WERI-Rb-1 (cell line): ENCODE measurements around the gene FOXP4.

Experiments used
- DNase-seq: peaks from one replicate; pipeline ENCODE4 v3.0.0-alpha.2; 2020
- H3K27ac ChIP-seq: fragments of 250-450 bp; sonication (Bioruptor Pico); 2 replicates; pipeline ENCODE4 v1.5.1; 2020; ENCODE audit warnings: mild to moderate bottlenecking, moderate library complexity
- H3K27me3 ChIP-seq: fragments of 250-450 bp; sonication (Bioruptor Pico); 2 replicates; pipeline ENCODE4 v1.5.1; 2021; ENCODE audit warnings: mild to moderate bottlenecking, low read depth, moderate library complexity; ENCODE audit not compliant: insufficient read depth, severe bottlenecking
- H3K36me3 ChIP-seq: fragments of 250-450 bp; sonication (Bioruptor Pico); 2 replicates; pipeline ENCODE4 v1.5.1; 2020; ENCODE audit warnings: mild to moderate bottlenecking, moderate library complexity
- H3K4me3 ChIP-seq: 2 replicates; pipeline ENCODE4 v1.5.1; 2011; ENCODE audit warnings: low read depth, mild to moderate bottlenecking, control low read depth, low read length
- H3K9me3 ChIP-seq: fragments of 250-450 bp; sonication (Bioruptor Pico); 2 replicates; pipeline ENCODE4 v1.5.1; 2021; ENCODE audit warnings: mild to moderate bottlenecking, moderate library complexity; ENCODE audit not compliant: severe bottlenecking
- CTCF ChIP-seq: IDR thresholded peaks from 2 replicates; pipeline ENCODE4 v1.5.1; 2011; ENCODE audit warnings: low read depth, mild to moderate bottlenecking, control low read depth, inconsistent platforms, low read length

The FOXP4 gene

GRCh38 chr6:41502566-41502916 is 43.6 kb upstream of the FOXP4 start:
- Histone ChIP-seq H3K9me3 (no peaks in the 10 kb centered on the region), H3K27ac (peak overlapping the region; percentile 40), H3K27me3 (no peaks in the 10 kb centered on the region), H3K36me3 (no peaks in the 10 kb centered on the region), H3K4me3 (no peak overlapping the region)
- no peak for DNase-seq
- TF ChIP-seq CTCF = no peak

GRCh38 chr6:41502917-41503671 is 43.1 kb upstream of the FOXP4 start:
- TF ChIP-seq CTCF = no peak
- Histone ChIP-seq H3K27ac (peak overlapping the region; percentile 40), H3K9me3 (no peaks in the 10 kb centered on the region), H3K4me3 (peak overlapping the region; percentile 13; the same call in 1 of the 2 replicates), H3K36me3 (no peaks in the 10 kb centered on the region), H3K27me3 (no peaks in the 10 kb centered on the region)
- peak; percentile 68 for DNase-seq

- no peaks in the 10 kb centered on the region for H3K36me3 ChIP-seq
- TF ChIP-seq CTCF = no peak
- H3K4me3 ChIP-seq = no peak overlapping the region
- no peak for DNase-seq
- no peak overlapping the region for H3K27ac ChIP-seq
- H3K9me3 ChIP-seq = no peaks in the 10 kb centered on the region
- no peaks in the 10 kb centered on the region for H3K27me3 ChIP-seq
These were observed 42.2 kb upstream of the FOXP4 start for GRCh38 chr6:41503827-41504465.

DNA sequence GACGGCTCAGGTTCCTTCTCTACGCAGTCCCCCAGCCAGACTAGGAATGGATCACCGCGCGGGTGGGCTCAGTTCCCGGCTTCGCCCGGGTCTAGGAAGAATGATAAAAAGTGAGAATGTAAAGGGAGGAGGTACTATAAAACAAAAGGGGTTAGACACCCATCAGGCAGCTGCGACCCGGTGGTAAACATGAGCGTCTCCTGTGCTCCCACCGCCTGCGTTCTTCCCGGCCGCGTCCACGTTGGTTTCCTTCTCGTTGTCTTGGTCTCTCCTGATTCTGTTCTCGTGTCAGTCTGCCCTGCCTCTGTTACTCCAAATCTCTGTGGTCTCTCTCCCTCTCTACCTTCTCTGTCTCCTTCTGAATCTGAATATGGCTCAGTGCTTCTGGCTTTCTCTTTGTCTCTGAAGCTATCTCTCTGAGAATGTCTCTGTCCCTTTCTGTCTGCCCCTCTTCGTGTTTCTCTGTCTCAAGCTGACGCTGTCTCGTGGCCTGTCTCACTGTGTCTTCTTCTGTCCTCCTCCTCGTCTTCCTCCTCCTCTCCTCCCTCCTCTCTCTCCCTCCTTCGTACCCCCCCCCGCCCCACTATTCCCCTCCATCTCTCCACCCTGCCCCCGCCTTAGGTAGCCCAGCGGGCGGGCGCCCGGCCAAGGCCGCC is 41.6 kb upstream of the FOXP4 start:
- no peak for DNase-seq
- TF ChIP-seq CTCF = no peak

DNA sequence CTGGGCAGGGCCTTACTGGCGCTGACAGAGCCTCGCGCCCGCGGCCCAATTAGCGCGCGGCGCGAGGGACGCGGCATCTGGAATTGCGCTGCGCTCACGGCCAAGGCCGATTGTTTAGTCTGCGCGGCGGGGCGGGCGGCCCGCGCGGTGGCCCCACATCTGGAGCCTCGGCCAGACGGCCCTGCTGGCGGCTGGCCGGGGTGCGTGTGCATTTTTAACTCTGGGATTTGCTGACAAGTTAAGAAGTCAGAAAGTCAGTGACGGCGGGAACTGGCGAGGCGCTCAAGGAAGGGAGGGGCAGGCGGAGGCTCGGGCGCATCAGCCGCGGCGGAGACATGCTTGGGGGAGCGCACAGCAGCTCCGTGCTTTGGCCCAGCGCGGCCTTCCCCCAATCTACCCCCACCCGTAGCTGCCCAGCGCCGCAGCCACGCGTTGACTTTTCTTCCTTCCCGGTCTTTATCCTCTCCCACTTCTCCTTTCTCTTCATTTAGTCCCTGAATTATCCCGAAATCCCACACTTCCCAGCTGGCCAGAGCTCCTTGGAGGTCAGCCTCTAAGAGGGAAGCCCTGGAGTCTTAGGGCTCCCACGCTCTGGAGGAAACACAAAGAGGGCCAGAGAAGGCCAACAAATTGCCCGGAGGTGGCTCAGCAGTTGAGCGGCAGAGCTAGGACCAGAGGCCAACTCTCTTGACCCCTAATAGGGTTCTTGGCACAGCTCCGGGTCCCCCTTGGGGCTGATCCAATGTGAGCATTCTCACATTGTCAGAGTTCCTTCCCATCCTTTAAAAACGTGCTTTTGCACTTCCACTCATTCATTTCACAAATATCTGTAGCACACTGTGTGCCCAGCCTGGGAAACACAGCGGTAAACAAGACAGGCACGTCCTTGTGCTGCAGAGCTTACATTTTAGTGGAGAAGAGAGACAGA is 40.8 kb upstream of the FOXP4 start:
- Histone ChIP-seq H3K36me3 (no peaks in the 10 kb centered on the region), H3K4me3 (peak overlapping the region; percentile 16), H3K9me3 (no peaks in the 10 kb centered on the region), H3K27ac (no peak overlapping the region), H3K27me3 (no peaks in the 10 kb centered on the region)
- no peak for TF ChIP-seq CTCF
- no peak for DNase-seq

More for the DNA sequence above, 41.6 kb upstream of the FOXP4 start:
- Histone ChIP-seq H3K27me3 (no peaks in the 10 kb centered on the region), H3K36me3 (no peaks in the 10 kb centered on the region), H3K9me3 (no peaks in the 10 kb centered on the region), H3K27ac (no peak overlapping the region), H3K4me3 (no peak overlapping the region)
